HUDEP-2 (cell line): Measurements from ENCODE around the gene LIN7C.

Experiments
- DNase-seq, 76 experiments: peaks; one replicate each; lab custom pipeline; 2025; ENCODE audit not compliant: unreplicated experiment in 76 of 76; lab: John Stamatoyannopoulos, UW

Gene LIN7C

DNA sequence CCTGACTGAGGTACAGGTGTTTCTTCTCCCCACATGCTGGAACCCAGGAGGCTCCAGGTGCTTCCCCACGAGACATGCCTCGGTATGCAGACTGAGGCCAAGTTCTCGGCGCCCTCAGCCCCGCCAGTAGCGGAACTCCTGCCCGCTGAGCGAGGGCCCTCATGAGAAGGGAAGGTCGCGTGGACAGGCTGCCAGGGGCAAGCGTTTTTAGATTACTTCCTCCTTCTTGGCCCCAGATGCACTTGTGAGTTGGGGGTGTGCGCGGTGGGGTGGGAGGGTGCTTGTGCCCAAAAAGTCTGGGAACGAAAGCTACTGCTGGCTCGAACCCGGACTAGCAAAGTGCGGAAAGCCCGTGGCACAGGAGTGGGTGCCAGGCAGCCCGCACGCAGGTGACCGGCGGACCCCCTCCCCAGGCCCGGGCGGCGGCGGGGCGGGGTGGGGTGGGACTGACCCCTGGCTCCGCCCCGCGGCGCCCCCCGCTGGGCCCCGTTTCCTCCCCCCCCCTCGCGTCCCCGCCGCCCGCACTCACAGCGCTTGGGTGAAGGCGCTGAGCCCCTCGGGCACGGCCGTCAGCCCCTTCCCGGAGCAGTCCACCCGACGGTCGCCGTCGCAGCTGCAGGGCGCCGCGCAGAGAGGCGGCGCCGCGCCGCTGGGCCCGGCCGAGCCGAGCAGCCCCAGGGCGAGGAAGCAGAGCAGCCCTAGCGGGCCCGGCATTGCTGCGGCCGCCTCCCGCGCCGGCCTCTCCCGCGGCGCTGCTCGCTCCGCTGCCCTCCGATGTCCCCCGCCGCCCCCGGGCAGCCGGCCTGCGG, 34.8 kb downstream of the LIN7C start:
- peak in 9 of 76 experiments; percentile 1 to 24 (median 7) for DNase-seq

DNA sequence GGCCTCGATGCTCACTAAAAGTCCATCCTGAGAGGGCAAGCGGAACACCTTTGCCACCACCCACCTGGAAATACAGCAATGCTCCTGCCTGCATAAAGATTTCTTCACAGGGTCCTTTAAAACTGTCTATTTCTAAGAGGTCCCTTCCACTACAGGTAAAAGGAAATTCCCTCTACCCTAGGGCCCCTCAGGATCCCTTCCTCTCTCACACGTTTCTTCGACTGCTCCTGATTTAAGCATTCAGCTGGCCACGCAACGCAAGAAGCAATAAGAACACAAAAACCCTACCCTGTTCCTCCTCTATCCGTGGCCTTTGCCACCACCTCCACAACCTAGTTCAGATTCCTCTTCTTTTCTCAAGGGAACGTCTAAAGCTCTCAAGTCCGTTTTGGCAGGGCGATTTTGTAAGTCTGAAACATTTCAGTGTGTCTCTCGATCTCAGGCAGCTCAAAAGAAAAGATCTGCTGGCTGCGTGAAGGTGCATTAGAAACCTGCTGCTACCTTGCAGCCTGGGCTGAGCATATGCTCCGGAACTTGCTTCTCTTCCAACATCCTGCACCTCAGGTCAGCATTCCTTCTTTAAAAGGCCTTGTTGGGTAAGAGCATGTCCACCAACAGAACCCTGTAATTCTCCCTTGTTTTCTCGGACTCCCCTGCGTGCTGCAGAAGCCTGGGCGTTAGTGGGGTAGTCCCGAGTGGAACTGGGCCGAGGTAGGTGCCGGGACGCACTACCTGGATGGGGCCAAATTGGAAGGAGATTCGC, 35.6 kb downstream of the LIN7C start:
- no peak for DNase-seq

DNA sequence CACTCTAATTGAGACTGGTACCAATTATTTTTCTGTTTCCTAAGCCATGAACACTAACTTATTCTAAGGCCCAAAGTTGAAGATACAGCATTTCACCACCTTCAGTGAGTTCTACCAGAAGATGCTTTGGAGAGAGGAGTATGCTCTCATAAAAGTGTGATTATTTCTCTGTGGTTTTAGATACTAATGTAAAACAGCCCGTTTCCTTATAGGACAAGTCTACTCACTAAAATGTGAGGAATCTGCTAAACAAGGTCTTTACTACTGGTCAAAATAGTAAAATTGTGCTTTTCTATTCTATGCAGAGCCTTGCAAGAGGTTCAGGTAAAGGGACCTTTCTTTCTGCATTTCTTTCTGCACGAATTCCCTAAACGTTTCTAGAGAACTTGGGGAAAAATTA, 36.4 kb downstream of the LIN7C start:
- DNase-seq, result no peak

DNA sequence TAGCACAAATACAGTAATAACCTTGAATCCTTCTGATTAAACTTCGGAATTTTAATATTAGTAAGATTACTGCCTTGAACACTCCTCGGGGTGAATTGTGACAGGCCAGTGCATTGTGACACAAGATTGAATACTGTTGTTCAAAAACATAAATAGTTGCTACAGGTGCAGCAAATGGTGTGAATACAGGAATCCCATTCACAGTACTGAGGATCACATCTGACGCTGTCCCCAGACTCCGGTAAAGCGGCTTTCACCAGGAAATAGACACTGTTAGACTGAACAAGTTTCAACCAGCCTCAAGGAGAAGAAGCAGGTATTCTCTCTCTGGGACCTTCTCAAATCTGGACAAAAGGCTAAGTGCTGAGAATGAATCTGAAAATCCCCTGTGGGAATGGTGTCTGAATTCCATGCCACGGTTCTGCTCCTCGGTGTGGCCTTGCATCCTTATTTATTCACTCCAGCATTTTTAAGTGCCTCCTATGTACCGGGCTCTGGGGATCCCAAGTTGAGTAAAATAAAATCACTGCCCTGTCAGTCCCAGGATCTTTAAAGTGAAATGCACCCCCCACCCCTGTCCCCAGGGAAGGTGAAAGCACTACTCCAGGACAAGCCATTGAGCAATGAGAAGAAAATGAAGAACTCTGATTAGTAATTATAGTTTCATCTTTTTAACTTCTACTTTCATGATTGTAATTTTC, 37.4 kb downstream of the LIN7C start:
- DNase-seq, result no peak

- DNase-seq, result no peak
These were observed 38.2 kb downstream of the LIN7C start for GRCh38 chr11:27468209-27468994.

- DNase-seq, result no peak
These were observed 39.2 kb downstream of the LIN7C start for GRCh38 chr11:27467181-27467913.

DNA sequence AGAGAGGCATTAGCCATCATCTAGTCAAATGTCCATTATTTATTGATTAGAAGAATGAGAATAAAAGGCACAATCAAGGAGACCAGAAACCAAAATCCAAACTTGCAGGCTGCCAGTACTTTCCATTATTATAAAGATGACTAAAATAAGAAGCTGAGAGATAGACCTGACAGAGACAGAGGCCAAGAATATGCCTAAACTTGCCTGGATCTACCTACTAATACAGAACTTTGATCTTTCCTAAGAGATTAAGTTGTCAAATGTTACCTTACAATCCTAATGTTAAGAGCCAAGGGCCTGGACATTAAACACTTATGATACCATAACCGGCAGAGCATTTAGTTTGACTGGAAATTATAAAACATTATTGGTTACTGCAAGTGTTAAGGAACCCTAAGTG, 40.2 kb downstream of the LIN7C start:
- no peak for DNase-seq

DNA sequence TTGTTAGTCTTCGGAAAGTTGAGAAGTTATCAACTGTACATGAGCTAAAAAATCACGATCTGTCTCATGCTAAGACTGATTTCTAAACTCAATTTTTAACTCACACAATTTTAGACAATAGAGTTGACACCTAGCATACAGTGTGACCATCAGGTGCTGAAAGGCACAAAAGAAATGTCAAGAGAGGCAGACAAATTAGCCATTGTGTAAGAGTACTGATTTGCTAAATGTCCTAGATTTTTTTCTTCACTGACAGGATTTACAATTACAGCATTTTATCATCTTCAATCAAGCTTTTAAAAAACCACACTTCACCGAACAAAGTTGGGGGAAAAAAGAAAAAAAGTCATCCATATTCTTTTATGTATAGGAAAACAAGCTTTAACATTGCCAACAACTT, 40.9 kb downstream of the LIN7C start:
- no peak for DNase-seq

- no peak for DNase-seq
These were observed 41.7 kb downstream of the LIN7C start for GRCh38 chr11:27464909-27465308.

GRCh38 chr11:27464289-27464696, 42.3 kb downstream of the LIN7C start:
- no peak for DNase-seq

DNA sequence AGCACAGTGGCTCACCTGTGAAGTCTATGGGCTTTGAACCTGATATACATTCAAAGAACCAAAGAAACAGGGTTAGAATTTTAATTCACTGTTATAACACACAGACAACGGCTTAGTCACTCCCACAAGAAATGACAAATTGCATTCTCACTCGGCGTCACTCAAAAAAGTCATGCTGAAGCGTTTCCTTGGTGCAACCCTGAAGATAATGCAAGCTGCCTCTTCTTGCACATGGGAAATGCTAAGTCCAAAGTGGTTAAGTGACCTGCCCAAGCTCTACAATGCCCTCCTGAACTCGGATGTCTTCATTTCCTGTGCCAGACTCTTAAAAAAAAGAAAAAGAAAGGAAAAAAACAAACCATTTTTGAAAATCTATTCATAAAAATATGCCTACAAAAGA, 44.0 kb downstream of the LIN7C start:
- DNase-seq, result no peak

GRCh38 chr11:27460158-27460978, 46.2 kb downstream of the LIN7C start:
- no peak for DNase-seq

DNA sequence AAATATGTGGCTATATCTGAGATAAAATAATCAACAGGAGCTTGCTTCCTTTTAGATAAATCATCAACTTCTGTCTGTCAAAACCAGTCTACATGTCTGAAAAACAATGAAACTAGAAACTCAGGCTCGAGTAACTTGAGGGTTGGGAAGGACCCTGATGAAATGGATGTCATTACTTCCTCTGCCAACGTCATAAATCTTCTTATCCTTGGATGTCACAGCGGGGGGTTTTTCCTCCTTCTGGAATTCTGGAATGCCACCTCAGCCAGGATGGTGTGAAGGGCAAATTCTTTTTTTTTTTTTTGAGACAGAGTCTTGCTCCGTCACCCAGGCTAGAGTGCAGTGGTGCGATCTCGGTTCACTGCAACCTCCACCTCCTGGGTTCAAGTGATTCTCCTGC, 47.4 kb downstream of the LIN7C start:
- no peak for DNase-seq

- no peak for DNase-seq
These were observed 48.4 kb downstream of the LIN7C start for GRCh38 chr11:27458182-27458581.

DNA sequence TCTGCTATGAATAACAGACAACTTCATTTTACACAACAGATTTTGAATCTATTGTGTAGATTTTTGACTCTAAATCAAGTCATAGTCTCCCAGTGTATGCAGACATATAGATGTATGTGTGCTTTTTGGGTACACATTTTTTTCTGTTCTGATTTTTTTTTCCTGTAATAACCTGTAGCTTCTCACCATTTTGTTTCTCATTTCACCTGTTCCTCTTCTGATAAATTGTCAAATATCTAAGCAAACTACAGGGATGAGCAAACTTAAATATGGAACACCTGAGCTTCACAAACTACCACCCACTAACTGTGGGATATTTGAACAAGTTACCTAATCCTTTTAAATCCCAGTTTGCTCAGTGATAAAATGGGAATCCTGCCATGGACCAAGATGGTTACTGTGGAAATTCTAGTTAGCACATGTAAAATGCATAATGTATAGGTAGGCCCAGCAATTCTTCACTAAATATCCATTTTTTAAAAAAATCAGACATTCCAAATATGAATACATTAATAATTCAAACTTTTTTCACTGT, 49.7 kb downstream of the LIN7C start:
- DNase-seq, result no peak

DNA sequence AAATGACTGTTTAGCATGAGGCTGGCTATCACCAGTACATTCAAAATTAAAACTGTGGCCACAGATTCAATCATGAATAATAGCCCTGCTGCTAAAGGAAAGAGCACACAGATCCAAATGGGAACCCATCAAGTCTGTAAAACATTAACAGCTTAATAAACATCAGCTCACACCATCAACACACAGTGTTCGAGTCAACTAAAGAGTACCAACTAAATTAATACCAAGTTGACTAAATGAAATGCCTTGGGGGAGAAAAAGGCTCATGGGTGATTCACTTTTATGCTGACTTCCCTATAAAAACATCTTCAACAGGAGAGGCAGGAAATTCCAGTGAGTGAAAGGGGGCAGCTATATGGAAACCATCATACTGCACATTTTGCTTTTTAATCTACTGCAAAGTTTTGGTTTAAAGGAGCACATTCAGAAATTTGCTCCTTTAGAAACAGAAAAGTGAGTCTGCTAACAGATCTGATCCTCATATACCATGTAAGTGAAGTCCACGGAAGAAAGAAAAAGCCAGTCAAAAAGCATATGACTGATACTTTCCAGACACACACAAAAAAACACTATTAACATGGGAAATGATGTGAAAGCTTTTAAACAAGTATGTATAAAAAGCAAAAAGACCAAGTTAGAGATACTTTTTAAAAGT, 50.3 kb downstream of the LIN7C start:
- DNase-seq, result no peak

GRCh38 chr11:27455667-27456066, 50.9 kb downstream of the LIN7C start:
- no peak for DNase-seq

- DNase-seq, result no peak
These were observed 52.9 kb downstream of the LIN7C start for GRCh38 chr11:27453701-27454100.
